Mesendoderm (in vitro differentiated cells): ENCODE data around the gene PFDN2. TPM values are rescaled to one million over a fixed set of nuclear protein-coding genes. Genes with fewer than 3 reads are reported as not detected.

Experiments
- DNase-seq: peaks from one replicate; pipeline ENCODE4 v3.0.0; 2013
- H2AK5ac ChIP-seq: 2 replicates; pipeline ENCODE4 v1.6.1; 2013; ENCODE audit warnings: low read length, inconsistent platforms
- H2BK120ac ChIP-seq: 2 replicates; pipeline ENCODE4 v1.6.1; 2013; ENCODE audit warnings: low read depth, mild to moderate bottlenecking, low read length, moderate library complexity, mixed read lengths
- H2BK15ac ChIP-seq: replicated peaks from 2 replicates; pipeline ENCODE4 v1.6.1; 2013; ENCODE audit warnings: low read depth, mild to moderate bottlenecking, moderate library complexity
- H2BK5ac ChIP-seq: 2 replicates; pipeline ENCODE4 v1.6.1; 2013; ENCODE audit warnings: low read length, inconsistent platforms
- H3K18ac ChIP-seq: 2 replicates; pipeline ENCODE4 v1.6.1; 2013; ENCODE audit warnings: mild to moderate bottlenecking, low read length, mixed read lengths
- H3K23ac ChIP-seq: one replicate; pipeline ENCODE4 v1.6.1; 2013; ENCODE audit warnings: low read length
- H3K27ac ChIP-seq: 2 replicates; pipeline ENCODE4 v1.5.1; 2013; ENCODE audit warnings: low read depth, mild to moderate bottlenecking, inconsistent platforms, low read length, moderate library complexity
- H3K27me3 ChIP-seq: 2 replicates; pipeline ENCODE4 v1.6.1; 2013; ENCODE audit warnings: low read length, control low read depth, mild to moderate bottlenecking, inconsistent platforms; ENCODE audit not compliant: insufficient read depth, poor library complexity
- H3K36me3 ChIP-seq: 2 replicates; pipeline ENCODE4 v1.6.1; 2013; ENCODE audit warnings: low read length, inconsistent platforms; ENCODE audit not compliant: control insufficient read depth, insufficient read depth
- H3K4ac ChIP-seq: one replicate; pipeline ENCODE4 v1.6.1; 2013; ENCODE audit warnings: low read depth, mild to moderate bottlenecking, low read length, moderate library complexity
- H3K4me1 ChIP-seq: 2 replicates; pipeline ENCODE4 v1.6.1; 2013; ENCODE audit warnings: low read depth, low read length, inconsistent platforms; ENCODE audit not compliant: control insufficient read depth
- H3K4me2 ChIP-seq: 2 replicates; pipeline ENCODE4 v1.6.1; 2013; ENCODE audit warnings: low read length
- H3K4me3 ChIP-seq: 2 replicates; pipeline ENCODE4 v1.5.1; 2013; ENCODE audit warnings: mild to moderate bottlenecking, low read length
- H3K56ac ChIP-seq: one replicate; pipeline ENCODE4 v1.6.1; 2013; ENCODE audit warnings: low read length
- H3K79me1 ChIP-seq: 2 replicates; pipeline ENCODE4 v1.6.1; 2013; ENCODE audit warnings: low read length, inconsistent platforms
- H3K79me2 ChIP-seq: 2 replicates; pipeline ENCODE4 v1.6.1; 2013; ENCODE audit warnings: mild to moderate bottlenecking, low read length; ENCODE audit not compliant: control insufficient read depth, insufficient read depth
- H3K9ac ChIP-seq: 2 replicates; pipeline ENCODE4 v1.6.1; 2013; ENCODE audit warnings: low read length, inconsistent platforms
- H4K5ac ChIP-seq: one replicate; pipeline ENCODE4 v1.6.1; 2013; ENCODE audit warnings: low read length
- H4K8ac ChIP-seq: one replicate; pipeline ENCODE4 v1.6.1; 2013; ENCODE audit warnings: low read depth, mild to moderate bottlenecking, control low read depth, low read length, moderate library complexity
- WGBS: extraction: QIAGEN DNeasy Blood & Tissue Kit; methylation state at CpG from one replicate; pipeline ENCODE4 v1.1.7; 2013; ENCODE audit warnings: low lambda C conversion rate, missing lambda C conversion rate; ENCODE audit not compliant: insufficient coverage; ENCODE audit errors: extremely low coverage; 5-methylcytosine and 5-hydroxymethylcytosine counted together
- polyA plus RNA-seq, 2 experiments: library from polyadenylated mRNA; stranded (reverse); fragments of 200-250 nt; gene quantifications; one replicate each; pipeline ENCODE4 v1.2.3, GENCODE V29; 2013

Gene PFDN2
- 308 TPM for polyA plus RNA-seq (2013, experiment 1 of 2)
- 280 TPM for polyA plus RNA-seq (2013, experiment 2 of 2)

GRCh38 chr1:161117759-161118581, at the start of gene PFDN2, which contains the start of gene NIT1:
PFDN2 (minus strand) TSS chr1:161118037; CDS start chr1:161118026, 11 bp downstream.
NIT1 (plus strand) TSS chr1:161118105; CDS start chr1:161118177, 72 bp downstream.
- H3K56ac ChIP-seq = peak within 1 kb of the TSS; percentile 98
- peak within 1 kb of the TSS; percentile 24 for H2BK5ac ChIP-seq
- peak; percentile 95 for DNase-seq
- H2BK120ac ChIP-seq = no peak within 1 kb of the TSS
- H3K36me3 ChIP-seq = peaks cover 16% of the 10 kb centered on the region
- H2BK15ac ChIP-seq = no peak within 1 kb of the TSS
- no CpG with 5 or more reads among the region's 58 CpGs for WGBS
- H3K27me3 ChIP-seq = no peaks in the 10 kb centered on the region
- H3K9ac ChIP-seq = peak within 1 kb of the TSS; percentile 88
- H3K4ac ChIP-seq = no peak within 1 kb of the TSS
- peaks cover 9% of the 10 kb centered on the region for H3K4me1 ChIP-seq
- peaks cover 14% of the 10 kb centered on the region for H3K79me1 ChIP-seq
- H3K4me2 ChIP-seq = peak within 1 kb of the TSS; percentile 96
- H4K5ac ChIP-seq = no peak within 1 kb of the TSS
- H3K79me2 ChIP-seq = peaks cover 46% of the 10 kb centered on the region
- no peak within 1 kb of the TSS for H4K8ac ChIP-seq
- peak within 1 kb of the TSS; percentile 97 for H3K4me3 ChIP-seq
- peak within 1 kb of the TSS; percentile 92 for H3K27ac ChIP-seq
- peak within 1 kb of the TSS; percentile 62 for H3K18ac ChIP-seq
- peak within 1 kb of the TSS; percentile 92 for H3K23ac ChIP-seq
- peak within 1 kb of the TSS; percentile 24 for H2AK5ac ChIP-seq

GRCh38 chr1:161166669-161167548, 49.1 kb upstream of the PFDN2 start:
- Histone ChIP-seq H3K27me3 (no peaks in the 10 kb centered on the region), H3K79me2 (no peaks in the 10 kb centered on the region), H3K56ac (peak overlapping the region; percentile 85), H3K9ac (peak overlapping the region; percentile 83), H3K4me3 (peak overlapping the region; percentile 76), H4K8ac (no peak overlapping the region), H2BK5ac (no peak overlapping the region), H2BK120ac (no peak overlapping the region), H3K23ac (no peak overlapping the region), H3K79me1 (no peaks in the 10 kb centered on the region), H3K36me3 (peaks cover 4% of the 10 kb centered on the region), H4K5ac (no peak overlapping the region), H2AK5ac (no peak overlapping the region), H3K4ac (no peak overlapping the region), H3K18ac (no peak overlapping the region), H3K4me1 (no peaks in the 10 kb centered on the region), H3K27ac (peak overlapping the region; percentile 10), H3K4me2 (peak overlapping the region; percentile 77), H2BK15ac (no peak overlapping the region)
- WGBS = no CpG with 5 or more reads among the region's 33 CpGs
- peak; percentile 74 for DNase-seq

- no peak within 1 kb of the TSS for H4K8ac ChIP-seq
- no CpG with 5 or more reads among the region's 54 CpGs for WGBS
- H3K23ac ChIP-seq = no peak within 1 kb of the TSS
- H3K4me3 ChIP-seq = peak within 1 kb of the TSS; percentile 76
- H3K4ac ChIP-seq = no peak within 1 kb of the TSS
- H3K18ac ChIP-seq = no peak within 1 kb of the TSS
- no peaks in the 10 kb centered on the region for H3K4me1 ChIP-seq
- no peak within 1 kb of the TSS for H2BK15ac ChIP-seq
- H3K79me1 ChIP-seq = no peaks in the 10 kb centered on the region
- H4K5ac ChIP-seq = no peak within 1 kb of the TSS
- H2BK120ac ChIP-seq = no peak within 1 kb of the TSS
- no peak within 1 kb of the TSS for H2AK5ac ChIP-seq
- H3K9ac ChIP-seq = peak within 1 kb of the TSS; percentile 83
- H3K36me3 ChIP-seq = peaks cover 2% of the 10 kb centered on the region
- no peaks in the 10 kb centered on the region for H3K79me2 ChIP-seq
- no peaks in the 10 kb centered on the region for H3K27me3 ChIP-seq
- peak within 1 kb of the TSS; percentile 89 for H3K56ac ChIP-seq
- H2BK5ac ChIP-seq = no peak within 1 kb of the TSS
- peak; percentile 99 for DNase-seq
- H3K4me2 ChIP-seq = peak within 1 kb of the TSS; percentile 94
- H3K27ac ChIP-seq = peak within 1 kb of the TSS; percentile 10
These were observed 48.2 kb upstream of the PFDN2 start, which contains the start of gene PPOX for GRCh38 chr1:161165742-161166668. PPOX (plus strand) TSS chr1:161166426; CDS start chr1:161166848, 422 bp downstream.

GRCh38 chr1:161164901-161165610, 47.2 kb upstream of the PFDN2 start:
- no peaks in the 10 kb centered on the region for H3K27me3 ChIP-seq
- H3K4me2 ChIP-seq = peak overlapping the region; percentile 29
- H3K27ac ChIP-seq = no peak overlapping the region
- no peak overlapping the region for H4K8ac ChIP-seq
- no peak overlapping the region for H3K4ac ChIP-seq
- no peak overlapping the region for H2BK15ac ChIP-seq
- H2BK120ac ChIP-seq = no peak overlapping the region
- H3K4me1 ChIP-seq = no peaks in the 10 kb centered on the region
- H3K18ac ChIP-seq = no peak overlapping the region
- H3K9ac ChIP-seq = peak overlapping the region; percentile 82
- H2AK5ac ChIP-seq = no peak overlapping the region
- H4K5ac ChIP-seq = no peak overlapping the region
- H3K4me3 ChIP-seq = no peak overlapping the region
- no peaks in the 10 kb centered on the region for H3K79me2 ChIP-seq
- no peak for DNase-seq
- H2BK5ac ChIP-seq = no peak overlapping the region
- H3K36me3 ChIP-seq = no peaks in the 10 kb centered on the region
- H3K56ac ChIP-seq = peak overlapping the region; percentile 46
- peaks cover 5% of the 10 kb centered on the region for H3K79me1 ChIP-seq
- WGBS = no CpG with 5 or more reads among the region's 14 CpGs
- H3K23ac ChIP-seq = no peak overlapping the region
